H1 (cell line): Measurements from ENCODE around the gene PLCB3.
"Not testable (repeated sequence)": the region's sequence is repeated elsewhere in the genome, so short reads cannot be mapped to it uniquely, and the experiment has no call there.

Source experiments
- ATF2 ChIP-seq: IDR thresholded peaks from 2 replicates; pipeline ENCODE4 v1.6.1; 2012; ENCODE audit warnings: low read length, inconsistent platforms
- BACH1 ChIP-seq: IDR thresholded peaks from 2 replicates; pipeline ENCODE4 v1.6.1; 2012; ENCODE audit warnings: low read length, improper control_type of control experiment
- CEBPB ChIP-seq: IDR thresholded peaks from 2 replicates; pipeline ENCODE4 v1.6.1; 2012; ENCODE audit warnings: low read depth, low read length
- CHD1 ChIP-seq: IDR thresholded peaks from 2 replicates; pipeline ENCODE4 v1.6.1; 2012; ENCODE audit warnings: low read depth, low read length, improper control_type of control experiment
- CREB1 ChIP-seq: IDR thresholded peaks from 2 replicates; pipeline ENCODE4 v1.6.1; 2012; ENCODE audit warnings: inconsistent platforms
- CTCF ChIP-seq, 3 experiments: IDR thresholded peaks; 1 replicate in 2 of 3; 2 replicates in 1 of 3; pipeline versions ENCODE4 v1.5.1 to v1.6.1; 2011; ENCODE audit warnings: low read length in 3 of 3, mild to moderate bottlenecking in 3 of 3, inconsistent platforms in 2 of 3, low read depth in 1 of 3, moderate library complexity in 1 of 3; ENCODE audit not compliant: insufficient read depth in 1 of 3; ENCODE audit errors: control extremely low read depth in 1 of 3
- EZH2 ChIP-seq: fragments of 200-600 bp; sonication (generic); IDR thresholded peaks from 2 replicates; pipeline ENCODE4 v1.7.1; 2012; ENCODE audit warnings: low read depth, mild to moderate bottlenecking, moderate library complexity, low read length, inconsistent platforms; ENCODE audit not compliant: severe bottlenecking
- FOSL1 ChIP-seq: IDR thresholded peaks from 2 replicates; pipeline ENCODE4 v1.6.1; 2011; ENCODE audit warnings: mild to moderate bottlenecking, low read depth, low read length, moderate library complexity; ENCODE audit not compliant: insufficient read depth
- MAFK ChIP-seq: IDR thresholded peaks from 2 replicates; pipeline ENCODE4 v1.6.1; 2012; ENCODE audit warnings: low read depth, mild to moderate bottlenecking, improper control_type of control experiment, low read length
- POLR2A ChIP-seq, 2 experiments: IDR thresholded peaks; 1 replicate in 1 of 2; 2 replicates in 1 of 2; pipeline ENCODE4 v1.6.1; 2011; ENCODE audit warnings: low read depth in 2 of 2, low read length in 2 of 2, mild to moderate bottlenecking in 2 of 2; ENCODE audit errors: control extremely low read depth in 1 of 2
- POLR2AphosphoS5 ChIP-seq: IDR thresholded peaks from 2 replicates; pipeline ENCODE4 v1.6.1; 2011; ENCODE audit warnings: low read depth, low read length

GRCh38 chr11:64246621-64246870, 4.8 kb upstream of the PLCB3 start:
- not testable (repeated sequence) for TF ChIP-seq MAFK; CTCF (IDR thresholded peaks at IDR 0.05; ENCODE audit: control extremely low read depth in 1 of 3, insufficient read depth in 1 of 3, low read depth in 1 of 3, low read length in 3 of 3); ATF2; POLR2A (IDR thresholded peaks at IDR 0.05; ENCODE audit: control extremely low read depth in 1 of 2, low read depth in 2 of 2, low read length in 2 of 2); EZH2; CHD1; CREB1; FOSL1; BACH1; POLR2AphosphoS5; CEBPB
